ENCODE data around the gene ABCC1. TPM values are rescaled to one million over a fixed set of nuclear protein-coding genes. Genes with fewer than 3 reads are reported as not detected.

ABCC1 gene
- total and polyA plus RNA-seq, 2 of the 4 experiments (the other 2 are of a cell fraction): 39.4 to 66.0 TPM

- Histone ChIP-seq H4K8ac (ENCODE audit: low read depth in 2 of 2, low read length in 2 of 2) (no peak overlapping the region), H3K14ac (replicated peaks; ENCODE audit: low read depth, low read length) (no peak overlapping the region), H2AK5ac (ENCODE audit: low read depth, low read length) (no peak overlapping the region), H3K27ac (ENCODE audit: insufficient read depth, low read length) (no peak overlapping the region), H3K4me3 (ENCODE audit: insufficient read depth, low read depth, low read length) (no peak overlapping the region), H2BK15ac (ENCODE audit: low read depth, low read length) (no peak overlapping the region), H3K79me1 (ENCODE audit: low read depth in 1 of 2, low read length in 2 of 2) (peaks cover 49 to 92% of the 10 kb centered on the region in 2 experiments), H4K5ac (ENCODE audit: low read depth, low read length) (no peak overlapping the region), H3K18ac (ENCODE audit: low read depth, low read length) (no peak overlapping the region), H3K4me2 (ENCODE audit: low read depth, low read length) (no peak overlapping the region), H4K91ac (ENCODE audit: insufficient read depth, low read depth, low read length) (no peak overlapping the region), H3K4me1 (ENCODE audit: control insufficient read depth, insufficient read depth, low read length) (peaks cover 7% of the 10 kb centered on the region), H2AFZ (replicated peaks; ENCODE audit: low read length, poor library complexity) (no peak overlapping the region), H4K20me1 (ENCODE audit: insufficient read depth, low read length) (peaks cover 39% of the 10 kb centered on the region), H3K9me1 (ENCODE audit: insufficient read depth, low read length) (peaks cover 16% of the 10 kb centered on the region), H3K36me3 (ENCODE audit: control insufficient read depth, insufficient read depth, low read length) (peaks cover 79% of the 10 kb centered on the region), H3K9ac (ENCODE audit: low read depth, low read length) (no peak overlapping the region), H2BK5ac (ENCODE audit: low read depth, low read length, poor library complexity, severe bottlenecking) (no peak overlapping the region), H3K9me3 (ENCODE audit: control insufficient read depth, insufficient read depth, low read length) (no peaks in the 10 kb centered on the region), H2AK9ac (replicated peaks; ENCODE audit: low read depth, low read length, poor library complexity) (no peak overlapping the region), H3K56ac (ENCODE audit: extremely low read depth, insufficient read depth, low read length) (no peak overlapping the region), H3K4ac (ENCODE audit: low read depth, low read length) (no peak overlapping the region), H3K27me3 (ENCODE audit: control insufficient read depth, insufficient read depth, low read length) (no peaks in the 10 kb centered on the region), H2BK20ac (ENCODE audit: low read depth, low read length) (no peak overlapping the region), H2BK120ac (ENCODE audit: low read depth, low read length) (no peak overlapping the region), H3K23ac (ENCODE audit: low read depth, low read length) (no peak overlapping the region)
- ChIA-PET POLR2A (ENCODE audit: unreplicated experiment) (no interaction called here), CTCF (no interaction called here)
- 100% methylated on average over 1 of the region's 4 CpGs; no CpG with 5 or more reads in 1 of the 2 experiments for WGBS, 2 experiments (ENCODE audit: extremely low coverage in 2 of 2, insufficient read length in 1 of 2)
- intact Hi-C loops (cut with micrococcal nuclease) (no loop called here), dilution Hi-C loops (cut with HindIII; ENCODE audit: low sequenced_read_pairs, unreplicated experiment) (no loop called here), in situ Hi-C loops (cut with MboI; ENCODE audit: low sequenced_read_pairs) (no loop called here)
- DNase-seq (no peak), ATAC-seq (ENCODE audit: low read depth) (no peak)
- TF ChIP-seq MAFK (IDR thresholded peaks at IDR 0.05; ENCODE audit: low read depth, low read length): peak; percentile 73
- no peak for TF ChIP-seq RAD21 (IDR thresholded peaks at IDR 0.05; ENCODE audit: low read length)
- BruUV-seq (replicated peaks): no TSS peak
Measured at GRCh38 chr16:16064874-16065384, 115.5 kb downstream of the ABCC1 start.

Data from IMR-90 (cell line).